Activated naive CD4-positive, alpha-beta T cell (primary cell): ENCODE results near the gene PSMG3.

Source experiments
- DNase-seq, 4 experiments: peaks; one replicate each; lab custom pipeline; 2025; lab: John Stamatoyannopoulos, UW

Gene PSMG3

GRCh38 chr7:1569833-1570632 is at the start of gene PSMG3:
Gene PSMG3 (minus strand): TSS chr7:1570032. CDS start chr7:1569339, 693 bp downstream.
- peak; percentile 70 to 86 (median 72) for DNase-seq

GRCh38 chr7:1618475-1618874 is 48.6 kb upstream of the PSMG3 start:
- no peak for DNase-seq

GRCh38 chr7:1617957-1618356 is 48.1 kb upstream of the PSMG3 start:
- DNase-seq, result no peak

- DNase-seq, result no peak
These were observed 46.9 kb upstream of the PSMG3 start for GRCh38 chr7:1616741-1617140.

- no peak for DNase-seq
These were observed 41.9 kb upstream of the PSMG3 start for GRCh38 chr7:1611708-1612241.

- DNase-seq, result no peak
These were observed 41.0 kb upstream of the PSMG3 start for GRCh38 chr7:1610678-1611302.

- no peak for DNase-seq
These were observed 40.3 kb upstream of the PSMG3 start for GRCh38 chr7:1610013-1610677.

GRCh38 chr7:1609023-1609422 is 39.2 kb upstream of the PSMG3 start:
- DNase-seq, result no peak

GRCh38 chr7:1608318-1608717 is 38.5 kb upstream of the PSMG3 start:
- no peak for DNase-seq

- no peak for DNase-seq
These were observed 37.9 kb upstream of the PSMG3 start for GRCh38 chr7:1607696-1608095.

- DNase-seq, result no peak
These were observed 37.2 kb upstream of the PSMG3 start for GRCh38 chr7:1607001-1607400.

GRCh38 chr7:1604383-1604782 is 34.6 kb upstream of the PSMG3 start:
- DNase-seq, result no peak

- DNase-seq, result no peak
These were observed 33.8 kb upstream of the PSMG3 start for GRCh38 chr7:1603346-1604225.

GRCh38 chr7:1602386-1602785 is 32.6 kb upstream of the PSMG3 start:
- DNase-seq, result no peak

GRCh38 chr7:1601956-1602355 is 32.1 kb upstream of the PSMG3 start:
- DNase-seq, result no peak

- DNase-seq, result no peak
These were observed 30.0 kb upstream of the PSMG3 start for GRCh38 chr7:1599640-1600395.

- DNase-seq, result no peak
These were observed 29.3 kb upstream of the PSMG3 start for GRCh38 chr7:1598961-1599639.

GRCh38 chr7:1598286-1598685 is 28.5 kb upstream of the PSMG3 start:
- DNase-seq, result no peak

- no peak for DNase-seq
These were observed 28.0 kb upstream of the PSMG3 start for GRCh38 chr7:1597791-1598190.

GRCh38 chr7:1597066-1597760 is 27.4 kb upstream of the PSMG3 start:
- DNase-seq, result no peak
